ENCODE measurements around the gene MED27.

Gene MED27

GRCh38 chr9:131999692-132000551, 79.7 kb downstream of the MED27 start:
- Histone ChIP-seq H3K4me3 (ENCODE audit: low read length) (no peak overlapping the region), H3K27me3 (ENCODE audit: control insufficient read depth, insufficient read depth, low read length) (no peaks in the 10 kb centered on the region), H3K36me3 (ENCODE audit: control insufficient read depth, insufficient read depth, low read length) (no peaks in the 10 kb centered on the region), H3K27ac (ENCODE audit: low read length) (no peak overlapping the region), H3K9me3 (ENCODE audit: control insufficient read depth, insufficient read depth, low read length) (no peaks in the 10 kb centered on the region), H3K4me1 (ENCODE audit: control insufficient read depth, insufficient read depth, low read length) (no peaks in the 10 kb centered on the region; the same call in 1 of the 2 replicates)
- WGBS (ENCODE audit: insufficient coverage, insufficient read length) = no CpG with 5 or more reads among the region's 4 CpGs
- DNase-seq (ENCODE audit: low read depth, low spot score) = no peak

GRCh38 chr9:131997779-131998178, 81.9 kb downstream of the MED27 start:
- no CpG with 5 or more reads among the region's 7 CpGs for WGBS (ENCODE audit: insufficient coverage, insufficient read length)
- H3K9me3 ChIP-seq (ENCODE audit: control insufficient read depth, insufficient read depth, low read length) = no peaks in the 10 kb centered on the region
- no peak overlapping the region for H3K27ac ChIP-seq (ENCODE audit: low read length)
- no peak for DNase-seq (ENCODE audit: low read depth, low spot score)
- no peaks in the 10 kb centered on the region for H3K27me3 ChIP-seq (ENCODE audit: control insufficient read depth, insufficient read depth, low read length)
- H3K36me3 ChIP-seq (ENCODE audit: control insufficient read depth, insufficient read depth, low read length) = no peaks in the 10 kb centered on the region
- H3K4me1 ChIP-seq (ENCODE audit: control insufficient read depth, insufficient read depth, low read length) = no peaks in the 10 kb centered on the region; the same call in 1 of the 2 replicates
- no peak overlapping the region for H3K4me3 ChIP-seq (ENCODE audit: low read length)

DNA sequence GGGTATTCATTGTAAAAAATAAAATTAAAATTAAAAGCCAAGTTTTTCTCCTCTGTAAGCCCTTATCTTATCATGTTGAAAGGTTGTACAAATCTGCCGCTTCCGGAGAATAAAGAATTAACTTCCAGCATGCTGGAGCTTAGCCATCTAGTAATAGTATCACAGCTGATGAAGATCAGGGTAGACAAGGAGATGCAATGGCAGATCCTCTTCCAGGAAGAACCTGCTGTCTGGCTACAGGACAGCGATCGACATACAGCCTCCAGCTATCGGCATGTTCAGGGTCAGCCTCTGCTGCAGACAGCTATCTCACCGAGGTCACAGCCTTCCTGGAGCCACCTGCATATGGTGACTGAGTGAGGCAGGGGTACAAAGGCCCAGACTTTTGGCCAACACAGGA, 82.6 kb downstream of the MED27 start:
- WGBS (ENCODE audit: insufficient coverage, insufficient read length) = no CpG with 5 or more reads among the region's 6 CpGs
- no peaks in the 10 kb centered on the region; the same call in 1 of the 2 replicates for H3K4me1 ChIP-seq (ENCODE audit: control insufficient read depth, insufficient read depth, low read length)
- no peaks in the 10 kb centered on the region for H3K27me3 ChIP-seq (ENCODE audit: control insufficient read depth, insufficient read depth, low read length)
- H3K9me3 ChIP-seq (ENCODE audit: control insufficient read depth, insufficient read depth, low read length) = no peaks in the 10 kb centered on the region
- no peak for DNase-seq (ENCODE audit: low read depth, low spot score)
- H3K36me3 ChIP-seq (ENCODE audit: control insufficient read depth, insufficient read depth, low read length) = no peaks in the 10 kb centered on the region
- H3K4me3 ChIP-seq (ENCODE audit: low read length) = no peak overlapping the region
- H3K27ac ChIP-seq (ENCODE audit: low read length) = no peak overlapping the region

DNA sequence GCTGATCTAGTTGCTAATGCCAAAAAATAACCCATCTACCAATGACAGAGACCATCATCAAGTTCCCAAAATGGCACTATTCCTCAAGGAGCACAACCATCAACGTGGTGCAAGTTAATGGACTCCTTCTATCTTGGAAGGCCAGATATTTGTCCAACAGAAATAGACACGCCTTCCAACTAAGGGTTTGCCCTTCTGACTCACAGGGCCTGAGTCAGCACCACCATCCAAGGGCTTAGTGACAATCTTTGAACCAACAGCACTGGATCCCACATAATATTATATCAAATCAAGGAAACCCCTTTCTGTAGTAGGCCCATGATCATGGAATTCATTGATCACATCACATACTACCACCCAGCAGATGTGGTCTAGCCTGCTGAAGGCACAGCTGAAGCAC, 84.3 kb downstream of the MED27 start:
- H3K27ac ChIP-seq (ENCODE audit: low read length) = no peak overlapping the region
- no peaks in the 10 kb centered on the region for H3K4me1 ChIP-seq (ENCODE audit: control insufficient read depth, insufficient read depth, low read length)
- DNase-seq (ENCODE audit: low read depth, low spot score) = no peak
- no CpG with 5 or more reads among the region's 2 CpGs for WGBS (ENCODE audit: insufficient coverage, insufficient read length)
- no peaks in the 10 kb centered on the region for H3K9me3 ChIP-seq (ENCODE audit: control insufficient read depth, insufficient read depth, low read length)
- H3K36me3 ChIP-seq (ENCODE audit: control insufficient read depth, insufficient read depth, low read length) = no peaks in the 10 kb centered on the region
- no peaks in the 10 kb centered on the region for H3K27me3 ChIP-seq (ENCODE audit: control insufficient read depth, insufficient read depth, low read length)
- H3K4me3 ChIP-seq (ENCODE audit: low read length) = no peak overlapping the region

DNA sequence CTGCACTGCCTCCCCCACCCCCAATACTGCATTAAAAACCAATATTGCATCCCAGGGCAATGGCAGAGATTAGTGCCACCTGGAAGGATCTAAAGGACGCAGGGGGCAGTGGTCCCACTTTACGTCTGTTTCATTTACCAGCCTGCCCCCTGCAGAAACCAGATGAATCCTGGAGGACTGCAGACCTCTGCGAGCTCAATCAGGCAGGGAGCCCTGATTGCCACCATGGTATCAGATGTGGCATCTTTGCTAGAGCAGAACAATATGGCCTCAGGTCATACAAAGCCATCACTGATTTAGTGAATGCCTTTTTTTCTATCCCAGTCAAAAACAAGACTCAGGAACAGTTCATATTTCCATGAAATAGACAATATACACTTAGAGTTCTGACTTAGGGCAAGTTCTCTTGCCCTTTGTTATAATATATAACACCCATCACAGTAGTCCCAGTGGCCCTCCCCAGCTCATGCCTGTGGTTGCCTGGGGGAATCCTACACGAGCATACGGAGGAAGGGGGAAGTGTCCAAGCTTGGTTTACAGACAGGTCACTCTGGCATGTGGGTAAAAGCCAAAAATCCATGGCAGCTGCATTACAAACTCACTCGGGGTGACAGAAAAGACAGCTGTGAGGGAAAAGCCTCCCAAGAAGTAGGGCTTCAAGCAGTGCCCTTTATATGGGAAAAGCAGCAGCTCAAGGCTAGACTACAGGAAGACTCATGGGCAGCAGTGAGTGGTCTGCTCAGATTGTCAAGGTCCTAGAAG, 85.1 kb downstream of the MED27 start:
- no peaks in the 10 kb centered on the region for H3K36me3 ChIP-seq (ENCODE audit: control insufficient read depth, insufficient read depth, low read length)
- no peaks in the 10 kb centered on the region for H3K4me1 ChIP-seq (ENCODE audit: control insufficient read depth, insufficient read depth, low read length)
- H3K27me3 ChIP-seq (ENCODE audit: control insufficient read depth, insufficient read depth, low read length) = no peaks in the 10 kb centered on the region
- no peaks in the 10 kb centered on the region for H3K9me3 ChIP-seq (ENCODE audit: control insufficient read depth, insufficient read depth, low read length)
- DNase-seq (ENCODE audit: low read depth, low spot score) = no peak
- WGBS (ENCODE audit: insufficient coverage, insufficient read length) = no CpG with 5 or more reads among the region's 6 CpGs
- H3K27ac ChIP-seq (ENCODE audit: low read length) = no peak overlapping the region
- H3K4me3 ChIP-seq (ENCODE audit: low read length) = no peak overlapping the region

- Histone ChIP-seq H3K27me3 (ENCODE audit: control insufficient read depth, insufficient read depth, low read length) (no peaks in the 10 kb centered on the region), H3K9me3 (ENCODE audit: control insufficient read depth, insufficient read depth, low read length) (no peaks in the 10 kb centered on the region), H3K27ac (ENCODE audit: low read length) (no peak overlapping the region), H3K4me1 (ENCODE audit: control insufficient read depth, insufficient read depth, low read length) (no peaks in the 10 kb centered on the region), H3K4me3 (ENCODE audit: low read length) (no peak overlapping the region), H3K36me3 (ENCODE audit: control insufficient read depth, insufficient read depth, low read length) (no peaks in the 10 kb centered on the region)
- no CpG with 5 or more reads among the region's 10 CpGs for WGBS (ENCODE audit: insufficient coverage, insufficient read length)
- DNase-seq (ENCODE audit: low read depth, low spot score) = no peak
Measured at GRCh38 chr9:131992906-131993657, 86.6 kb downstream of the MED27 start.

DNA sequence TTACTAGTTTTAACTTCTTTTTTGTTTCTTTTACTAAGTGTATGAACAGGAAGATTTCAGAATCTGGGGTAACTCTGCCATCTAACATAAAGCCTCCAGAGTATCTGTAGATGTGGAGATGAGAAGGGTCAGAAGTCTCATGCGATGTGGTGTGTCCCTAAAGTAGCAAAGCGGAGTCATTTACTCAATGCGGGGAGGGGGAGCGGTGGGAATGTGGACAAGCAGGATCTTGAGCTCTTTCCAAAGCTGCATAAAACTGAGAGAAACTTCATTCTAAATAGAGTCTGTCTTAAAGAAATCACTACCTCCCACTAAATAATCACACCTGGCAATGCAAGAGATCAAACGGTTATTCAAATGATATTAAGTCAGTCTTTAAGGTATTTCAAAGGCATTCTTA, 92.4 kb downstream of the MED27 start:
- DNase-seq (ENCODE audit: low read depth, low spot score) = no peak
- no peaks in the 10 kb centered on the region for H3K4me1 ChIP-seq (ENCODE audit: control insufficient read depth, insufficient read depth, low read length)
- H3K27ac ChIP-seq (ENCODE audit: low read length) = no peak overlapping the region
- H3K4me3 ChIP-seq (ENCODE audit: low read length) = no peak overlapping the region
- no peaks in the 10 kb centered on the region for H3K27me3 ChIP-seq (ENCODE audit: control insufficient read depth, insufficient read depth, low read length)
- no peaks in the 10 kb centered on the region for H3K36me3 ChIP-seq (ENCODE audit: control insufficient read depth, insufficient read depth, low read length)
- H3K9me3 ChIP-seq (ENCODE audit: control insufficient read depth, insufficient read depth, low read length) = no peaks in the 10 kb centered on the region
- WGBS (ENCODE audit: insufficient coverage, insufficient read length) = no CpG with 5 or more reads among the region's 5 CpGs

GRCh38 chr9:131986576-131986975, 93.1 kb downstream of the MED27 start:
- Histone ChIP-seq H3K4me1 (ENCODE audit: control insufficient read depth, insufficient read depth, low read length) (no peaks in the 10 kb centered on the region), H3K36me3 (ENCODE audit: control insufficient read depth, insufficient read depth, low read length) (no peaks in the 10 kb centered on the region), H3K27ac (ENCODE audit: low read length) (no peak overlapping the region), H3K9me3 (ENCODE audit: control insufficient read depth, insufficient read depth, low read length) (no peaks in the 10 kb centered on the region), H3K27me3 (ENCODE audit: control insufficient read depth, insufficient read depth, low read length) (no peaks in the 10 kb centered on the region), H3K4me3 (ENCODE audit: low read length) (no peak overlapping the region)
- DNase-seq (ENCODE audit: low read depth, low spot score) = no peak
- WGBS (ENCODE audit: insufficient coverage, insufficient read length) = no CpG with 5 or more reads among the region's 4 CpGs

GRCh38 chr9:131986089-131986488, 93.6 kb downstream of the MED27 start:
- Histone ChIP-seq H3K4me3 (ENCODE audit: low read length) (no peak overlapping the region), H3K27ac (ENCODE audit: low read length) (no peak overlapping the region), H3K4me1 (ENCODE audit: control insufficient read depth, insufficient read depth, low read length) (no peaks in the 10 kb centered on the region), H3K36me3 (ENCODE audit: control insufficient read depth, insufficient read depth, low read length) (no peaks in the 10 kb centered on the region), H3K9me3 (ENCODE audit: control insufficient read depth, insufficient read depth, low read length) (no peaks in the 10 kb centered on the region), H3K27me3 (ENCODE audit: control insufficient read depth, insufficient read depth, low read length) (no peaks in the 10 kb centered on the region)
- no peak for DNase-seq (ENCODE audit: low read depth, low spot score)
- 100% methylated on average over 1 of the region's 3 CpGs for WGBS (ENCODE audit: insufficient coverage, insufficient read length)

GRCh38 chr9:131984564-131984963, 95.1 kb downstream of the MED27 start:
- no peak overlapping the region for H3K4me3 ChIP-seq (ENCODE audit: low read length)
- DNase-seq (ENCODE audit: low read depth, low spot score) = no peak
- H3K4me1 ChIP-seq (ENCODE audit: control insufficient read depth, insufficient read depth, low read length) = no peaks in the 10 kb centered on the region
- no peaks in the 10 kb centered on the region for H3K9me3 ChIP-seq (ENCODE audit: control insufficient read depth, insufficient read depth, low read length)
- H3K27ac ChIP-seq (ENCODE audit: low read length) = no peak overlapping the region
- WGBS (ENCODE audit: insufficient coverage, insufficient read length) = no CpG with 5 or more reads among the region's 1 CpG
- no peaks in the 10 kb centered on the region for H3K36me3 ChIP-seq (ENCODE audit: control insufficient read depth, insufficient read depth, low read length)
- no peaks in the 10 kb centered on the region for H3K27me3 ChIP-seq (ENCODE audit: control insufficient read depth, insufficient read depth, low read length)
